Type B pancreatic cell (in vitro differentiated cells): Measurements from ENCODE around the gene WFIKKN1. TPM values are rescaled to one million over a fixed set of nuclear protein-coding genes. Genes with fewer than 3 reads are reported as not detected.
A peak's percentile ranks its signal among the peaks of the same experiment; 100 is the strongest.

Experiments
- DNase-seq: peaks from one replicate; pipeline ENCODE4 v3.0.0; 2021; ENCODE audit warnings: mixed read lengths; ENCODE audit not compliant: unreplicated experiment; ENCODE audit errors: extremely low spot score
- H3K27ac Mint-ChIP-seq: 2 replicates; pipeline ENCODE4 v1.8.0; 2021; ENCODE audit warnings: mild to moderate bottlenecking, mixed read lengths
- H3K27me3 Mint-ChIP-seq: 2 replicates; pipeline ENCODE4 v1.8.0; 2021; ENCODE audit warnings: mixed read lengths
- H3K36me3 Mint-ChIP-seq: 2 replicates; pipeline ENCODE4 v1.8.0; 2021; ENCODE audit warnings: mixed read lengths
- H3K4me1 Mint-ChIP-seq: one replicate; pipeline ENCODE4 v1.8.0; 2021; ENCODE audit warnings: mixed read lengths; ENCODE audit not compliant: unreplicated experiment
- H3K4me3 Mint-ChIP-seq: 2 replicates; pipeline ENCODE4 v1.8.0; 2021; ENCODE audit warnings: mild to moderate bottlenecking, mixed read lengths
- H3K9me3 Mint-ChIP-seq: 2 replicates; pipeline ENCODE4 v1.8.0; 2021; ENCODE audit warnings: mixed read lengths
- CTCF ChIP-seq: fragments of 200-600 bp; sonication (generic); conservative IDR thresholded peaks from 2 replicates; pipeline ENCODE4 v1.5.0; 2021; ENCODE audit warnings: antibody characterized with exemption, mild to moderate bottlenecking
- total RNA-seq: library from RNA; stranded (reverse); gene quantifications from 2 replicates; pipeline ENCODE4 v1.2.1, GENCODE V29; 2021; ENCODE audit warnings: low replicate concordance

The WFIKKN1 gene
- total RNA-seq, 1 donor from 2014 or later, result 9.0 TPM

GRCh38 chr16:622920-623280, 7.9 kb upstream of the WFIKKN1 start:
- no peak overlapping the region for H3K4me3 Mint-ChIP-seq
- TF ChIP-seq CTCF, result no peak
- peaks cover 16% of the 10 kb centered on the region for H3K4me1 Mint-ChIP-seq
- no peaks in the 10 kb centered on the region for H3K36me3 Mint-ChIP-seq
- H3K27ac Mint-ChIP-seq, result no peak overlapping the region
- no peaks in the 10 kb centered on the region for H3K27me3 Mint-ChIP-seq
- no peak for DNase-seq
- H3K9me3 Mint-ChIP-seq, result no peaks in the 10 kb centered on the region

GRCh38 chr16:624526-625070, 6.2 kb upstream of the WFIKKN1 start:
- Mint-ChIP-seq H3K4me1 (peaks cover 21% of the 10 kb centered on the region), H3K4me3 (no peak overlapping the region), H3K36me3 (no peaks in the 10 kb centered on the region), H3K27ac (peak overlapping the region; percentile 39), H3K9me3 (no peaks in the 10 kb centered on the region), H3K27me3 (no peaks in the 10 kb centered on the region)
- DNase-seq, result no peak
- no peak for TF ChIP-seq CTCF

- no peaks in the 10 kb centered on the region for H3K36me3 Mint-ChIP-seq
- H3K4me3 Mint-ChIP-seq, result no peak overlapping the region
- H3K9me3 Mint-ChIP-seq, result no peaks in the 10 kb centered on the region
- no peaks in the 10 kb centered on the region for H3K27me3 Mint-ChIP-seq
- TF ChIP-seq CTCF, result no peak
- peaks cover 21% of the 10 kb centered on the region for H3K4me1 Mint-ChIP-seq
- no peak for DNase-seq
- no peak overlapping the region for H3K27ac Mint-ChIP-seq
Observed at GRCh38 chr16:625117-625976, 5.4 kb upstream of the WFIKKN1 start.

GRCh38 chr16:625977-626765, 4.6 kb upstream of the WFIKKN1 start:
- Mint-ChIP-seq H3K4me1 (peaks cover 21% of the 10 kb centered on the region), H3K36me3 (no peaks in the 10 kb centered on the region), H3K9me3 (no peaks in the 10 kb centered on the region), H3K27ac (no peak overlapping the region), H3K4me3 (no peak overlapping the region), H3K27me3 (no peaks in the 10 kb centered on the region)
- DNase-seq, result no peak
- TF ChIP-seq CTCF, result no peak

GRCh38 chr16:626787-627453, 3.9 kb upstream of the WFIKKN1 start:
- Mint-ChIP-seq H3K27me3 (no peaks in the 10 kb centered on the region), H3K36me3 (no peaks in the 10 kb centered on the region), H3K9me3 (no peaks in the 10 kb centered on the region), H3K4me3 (no peak overlapping the region), H3K4me1 (peaks cover 16% of the 10 kb centered on the region), H3K27ac (no peak overlapping the region)
- TF ChIP-seq CTCF, result no peak
- no peak for DNase-seq
